Measurements from ENCODE around the gene PTPRN2. TPM values are rescaled to one million over a fixed set of nuclear protein-coding genes. Genes with fewer than 3 reads are reported as not detected.

PTPRN2 gene
- total and polyA plus RNA-seq, 2 donors from 2014 or later = 4.8 to 6.2 TPM

GRCh38 chr7:158312789-158313188, 274.8 kb downstream of the PTPRN2 start:
- H3K9ac ChIP-seq (ENCODE audit: low read length in 3 of 3) = no peak overlapping the region
- H3K4me1 ChIP-seq (ENCODE audit: control insufficient read depth in 2 of 3, insufficient read depth in 2 of 3, low read depth in 1 of 3, low read length in 3 of 3) = no peaks in the 10 kb centered on the region
- TF ChIP-seq, protein P1, sequence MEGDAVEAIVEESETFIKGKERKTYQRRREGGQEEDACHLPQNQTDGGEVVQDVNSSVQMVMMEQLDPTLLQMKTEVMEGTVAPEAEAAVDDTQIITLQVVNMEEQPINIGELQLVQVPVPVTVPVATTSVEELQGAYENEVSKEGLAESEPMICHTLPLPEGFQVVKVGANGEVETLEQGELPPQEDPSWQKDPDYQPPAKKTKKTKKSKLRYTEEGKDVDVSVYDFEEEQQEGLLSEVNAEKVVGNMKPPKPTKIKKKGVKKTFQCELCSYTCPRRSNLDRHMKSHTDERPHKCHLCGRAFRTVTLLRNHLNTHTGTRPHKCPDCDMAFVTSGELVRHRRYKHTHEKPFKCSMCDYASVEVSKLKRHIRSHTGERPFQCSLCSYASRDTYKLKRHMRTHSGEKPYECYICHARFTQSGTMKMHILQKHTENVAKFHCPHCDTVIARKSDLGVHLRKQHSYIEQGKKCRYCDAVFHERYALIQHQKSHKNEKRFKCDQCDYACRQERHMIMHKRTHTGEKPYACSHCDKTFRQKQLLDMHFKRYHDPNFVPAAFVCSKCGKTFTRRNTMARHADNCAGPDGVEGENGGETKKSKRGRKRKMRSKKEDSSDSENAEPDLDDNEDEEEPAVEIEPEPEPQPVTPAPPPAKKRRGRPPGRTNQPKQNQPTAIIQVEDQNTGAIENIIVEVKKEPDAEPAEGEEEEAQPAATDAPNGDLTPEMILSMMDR (IDR thresholded peaks at IDR 0.05; ENCODE audit: borderline replicate concordance, extremely low read depth, insufficient read depth) = no peak
- intact Hi-C loops (cut with DNase I) = no loop called here
- H3K4me3 ChIP-seq (ENCODE audit: low read length in 3 of 3) = no peak overlapping the region
- FAIRE-seq (no peak), DNase-seq (no peak)
- no peaks in the 10 kb centered on the region for H3K36me3 ChIP-seq (ENCODE audit: control insufficient read depth in 2 of 3, insufficient read depth in 3 of 3, low read length in 3 of 3)
- no peak overlapping the region for H3K27ac ChIP-seq (ENCODE audit: low read depth in 2 of 2, low read length in 2 of 2)
- H3K27me3 ChIP-seq (ENCODE audit: control insufficient read depth, insufficient read depth, low read length) = no peaks in the 10 kb centered on the region
- peaks cover 0 to 9% (median 2%) of the 10 kb centered on the region in 3 donors for H3K9me3 ChIP-seq (ENCODE audit: control insufficient read depth in 2 of 3, insufficient read depth in 1 of 3, low read length in 3 of 3)

- TF ChIP-seq, protein P1 (IDR thresholded peaks at IDR 0.05; ENCODE audit: borderline replicate concordance, extremely low read depth, insufficient read depth) = no peak
- intact Hi-C loops (cut with DNase I) = no loop called here
- no peak for DNase-seq
- no peak for FAIRE-seq
- Histone ChIP-seq H3K36me3 (ENCODE audit: control insufficient read depth in 2 of 3, insufficient read depth in 3 of 3, low read length in 3 of 3) (no peaks in the 10 kb centered on the region), H3K27ac (ENCODE audit: low read depth in 2 of 2, low read length in 2 of 2) (no peak overlapping the region), H3K9ac (ENCODE audit: low read length in 3 of 3) (no peak overlapping the region), H3K4me1 (ENCODE audit: control insufficient read depth in 2 of 3, insufficient read depth in 2 of 3, low read depth in 1 of 3, low read length in 3 of 3) (no peaks in the 10 kb centered on the region), H3K4me3 (ENCODE audit: low read length in 3 of 3) (no peak overlapping the region), H3K27me3 (ENCODE audit: control insufficient read depth, insufficient read depth, low read length) (no peaks in the 10 kb centered on the region), H3K9me3 (ENCODE audit: control insufficient read depth in 2 of 3, insufficient read depth in 1 of 3, low read length in 3 of 3) (peaks cover 0 to 13% (median 2%) of the 10 kb centered on the region in 3 donors)
These were observed 275.8 kb downstream of the PTPRN2 start for GRCh38 chr7:158311791-158312190.

GRCh38 chr7:158310924-158311666, 276.5 kb downstream of the PTPRN2 start:
- no peak for FAIRE-seq
- no peak overlapping the region for H3K9ac ChIP-seq (ENCODE audit: low read length in 3 of 3)
- no peaks in the 10 kb centered on the region for H3K27me3 ChIP-seq (ENCODE audit: control insufficient read depth, insufficient read depth, low read length)
- TF ChIP-seq, protein P1 (IDR thresholded peaks at IDR 0.05; ENCODE audit: borderline replicate concordance, extremely low read depth, insufficient read depth) = no peak
- no peak overlapping the region for H3K27ac ChIP-seq (ENCODE audit: low read depth in 2 of 2, low read length in 2 of 2)
- H3K4me3 ChIP-seq (ENCODE audit: low read length in 3 of 3) = no peak overlapping the region
- no peak for DNase-seq
- no peaks in the 10 kb centered on the region for H3K36me3 ChIP-seq (ENCODE audit: control insufficient read depth in 2 of 3, insufficient read depth in 3 of 3, low read length in 3 of 3)
- peaks cover 0 to 13% (median 2%) of the 10 kb centered on the region in 3 donors for H3K9me3 ChIP-seq (ENCODE audit: control insufficient read depth in 2 of 3, insufficient read depth in 1 of 3, low read length in 3 of 3)
- intact Hi-C loops (cut with DNase I) = no loop called here
- no peaks in the 10 kb centered on the region for H3K4me1 ChIP-seq (ENCODE audit: control insufficient read depth in 2 of 3, insufficient read depth in 2 of 3, low read depth in 1 of 3, low read length in 3 of 3)

Measured in kidney (tissue), 14 donors.